Esophagus muscularis mucosa (tissue), 4 donors: ENCODE measurements around the gene KYAT1. TPM values are rescaled to one million over a fixed set of nuclear protein-coding genes. Genes with fewer than 3 reads are reported as not detected.
"Not testable (repeated sequence)": the region's sequence is repeated elsewhere in the genome, so short reads cannot be mapped to it uniquely, and the experiment has no call there.

Source experiments
- DNase-seq: peaks from one replicate; pipeline ENCODE4 v3.0.0-alpha.2; 2017; ENCODE audit errors: extremely low spot score
- H3K27ac ChIP-seq, 4 donors: fragments of 200-600 bp; sonication (generic); replicated peaks in 1 of 4; 1 replicate in 3 of 4; 2 replicates in 1 of 4; pipeline ENCODE4 v1.5.1; 2016 to 2019; ENCODE audit warnings: mild to moderate bottlenecking in 1 of 4
- H3K27me3 ChIP-seq, 4 donors: fragments of 200-600 bp; sonication (generic); one replicate each; pipeline versions ENCODE4 v1.5.1 to v1.6.0; 2016 to 2019
- H3K36me3 ChIP-seq, 4 donors: fragments of 200-600 bp; sonication (generic); one replicate each; pipeline ENCODE4 v1.5.1; 2016 to 2019
- H3K4me1 ChIP-seq, 4 donors: fragments of 200-600 bp; sonication (generic); one replicate each; pipeline ENCODE4 v1.5.1; 2016 to 2019
- H3K4me3 ChIP-seq, 4 donors: fragments of 200-600 bp; sonication (generic); 1 replicate in 2 of 4; 2 replicates in 2 of 4; pipeline ENCODE4 v1.5.1; 2016 to 2019; ENCODE audit warnings: mild to moderate bottlenecking in 4 of 4, moderate library complexity in 1 of 4
- H3K9me3 ChIP-seq, 4 donors: fragments of 200-600 bp; sonication (generic); 1 replicate in 3 of 4; 2 replicates in 1 of 4; pipeline ENCODE4 v1.5.1; 2016 to 2019
- CTCF ChIP-seq, 3 experiments: fragments of 200-600 bp in 2 of 3; fragments of 450-650 bp in 1 of 3; sonication (generic) in 2 of 3; IDR thresholded peaks; one replicate each; pipeline ENCODE4 v1.5.1; 2017 to 2019; ENCODE audit warnings: antibody characterized with exemption in 3 of 3, mild to moderate bottlenecking in 2 of 3, moderate library complexity in 1 of 3
- EP300 ChIP-seq: sonication (generic); formaldehyde crosslinking; IDR thresholded peaks from one replicate; pipeline ENCODE4 v1.6.1; 2017; ENCODE audit warnings: antibody characterized with exemption
- POLR2A ChIP-seq: fragments of 450-650 bp; IDR thresholded peaks from one replicate; pipeline ENCODE4 v1.6.1; 2017; ENCODE audit warnings: antibody characterized with exemption, moderate library complexity, mild to moderate bottlenecking, low read depth
- POLR2AphosphoS5 ChIP-seq, 2 donors: sonication (generic); formaldehyde crosslinking; IDR thresholded peaks; one replicate each; pipeline ENCODE4 v1.6.1; 2017; ENCODE audit warnings: antibody characterized with exemption in 2 of 2
- WGBS: methylation state at CpG from one replicate; pipeline ENCODE4 v1.1.5; 2018; 5-methylcytosine and 5-hydroxymethylcytosine counted together
- intact Hi-C: fragments of 100-400 bp; cut with DNase I; formaldehyde crosslinking; loops from one replicate; pipeline ENCODE4 v1.15.1; 2023
- total RNA-seq, 4 donors: library from RNA; depleted of rRNA; stranded (reverse); fragments of >200 nt; gene quantifications; one replicate each; pipeline versions ENCODE4 v1.1.0 to v1.2.1, GENCODE V29; 2016

Gene KYAT1
- total RNA-seq, 4 donors from 2014 or later = 4.3 to 8.4 (median 6.2) TPM

- no peak for DNase-seq
- Histone ChIP-seq H3K9me3 (no peaks in the 10 kb centered on the region), H3K4me1 (peaks cover 0 to 7% (median 4%) of the 10 kb centered on the region in 4 donors), H3K36me3 (no peaks in the 10 kb centered on the region), H3K27ac (no peak overlapping the region), H3K4me3 (no peak overlapping the region), H3K27me3 (no peaks in the 10 kb centered on the region)
- no peak for TF ChIP-seq CTCF (IDR thresholded peaks at IDR 0.05)
- no peak for TF ChIP-seq POLR2AphosphoS5 (IDR thresholded peaks at IDR 0.05)
- TF ChIP-seq POLR2A = no peak
- TF ChIP-seq EP300 = no peak
- 94% methylated on average over 4 of the region's 6 CpGs for WGBS
- intact Hi-C loops = no loop called here
These were observed 20.2 kb downstream of the KYAT1 start for GRCh38 chr9:128861501-128861900.

DNA sequence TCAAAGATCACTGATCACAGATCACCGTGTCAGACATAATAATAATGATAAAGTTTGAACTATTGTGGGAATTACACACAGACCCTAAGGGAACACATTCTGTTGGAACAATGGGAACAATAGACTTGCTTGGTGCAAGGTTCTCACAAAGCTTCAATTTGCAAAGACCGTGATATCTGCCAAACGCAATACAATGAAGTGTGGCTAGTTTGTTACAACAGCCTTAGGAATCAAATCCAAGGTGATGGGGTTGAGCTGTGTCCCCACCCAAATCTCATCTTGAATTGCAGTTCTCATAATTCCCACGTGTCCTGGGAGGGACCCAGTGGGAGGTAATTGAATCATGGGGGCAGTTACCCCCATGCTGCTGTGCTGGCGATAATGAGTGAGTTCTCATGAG, 20.8 kb downstream of the KYAT1 start:
- peaks cover 0 to 7% (median 4%) of the 10 kb centered on the region in 4 donors for H3K4me1 ChIP-seq
- H3K27me3 ChIP-seq = no peaks in the 10 kb centered on the region
- H3K36me3 ChIP-seq = no peaks in the 10 kb centered on the region
- no peak overlapping the region for H3K27ac ChIP-seq
- no peak for DNase-seq
- intact Hi-C loops = no loop called here
- H3K9me3 ChIP-seq = no peaks in the 10 kb centered on the region
- no peak overlapping the region for H3K4me3 ChIP-seq
- WGBS = 86% methylated on average over 5 of the region's 5 CpGs
- TF ChIP-seq POLR2A = no peak
- TF ChIP-seq EP300 = no peak
- no peak for TF ChIP-seq POLR2AphosphoS5 (IDR thresholded peaks at IDR 0.05)

- H3K4me3 ChIP-seq, H3K36me3 ChIP-seq, H3K4me1 ChIP-seq, H3K27ac ChIP-seq, H3K27me3 ChIP-seq, intact Hi-C loops, H3K9me3 ChIP-seq, DNase-seq: not testable (repeated sequence)
- 93% methylated on average over 7 of the region's 7 CpGs for WGBS
These were observed 23.3 kb downstream of the KYAT1 start for GRCh38 chr9:128858476-128858875.

DNA sequence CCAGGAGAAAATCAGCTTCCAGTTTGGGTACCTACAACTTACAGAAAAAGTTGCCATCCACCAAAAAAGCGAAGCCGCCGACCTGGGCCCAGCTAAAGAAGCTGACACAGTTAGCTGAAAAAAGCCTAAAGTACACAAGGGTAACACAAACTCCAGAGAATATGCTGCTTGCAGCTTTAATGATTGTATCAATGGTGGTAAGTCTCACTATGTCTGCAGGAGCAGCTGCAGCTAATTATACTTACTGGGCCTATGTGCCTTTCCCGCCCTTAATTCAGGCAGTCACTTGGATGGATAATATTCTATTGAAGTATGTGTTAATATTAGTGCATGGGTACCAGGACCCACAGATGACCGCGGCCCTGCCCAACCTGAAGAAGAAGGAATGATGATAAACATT, 27.3 kb downstream of the KYAT1 start:
- intact Hi-C loops, DNase-seq, H3K4me3 ChIP-seq, H3K9me3 ChIP-seq, H3K27ac ChIP-seq, H3K4me1 ChIP-seq, H3K36me3 ChIP-seq, H3K27me3 ChIP-seq: not testable (repeated sequence)
- WGBS = 87% methylated on average over 6 of the region's 6 CpGs

DNA sequence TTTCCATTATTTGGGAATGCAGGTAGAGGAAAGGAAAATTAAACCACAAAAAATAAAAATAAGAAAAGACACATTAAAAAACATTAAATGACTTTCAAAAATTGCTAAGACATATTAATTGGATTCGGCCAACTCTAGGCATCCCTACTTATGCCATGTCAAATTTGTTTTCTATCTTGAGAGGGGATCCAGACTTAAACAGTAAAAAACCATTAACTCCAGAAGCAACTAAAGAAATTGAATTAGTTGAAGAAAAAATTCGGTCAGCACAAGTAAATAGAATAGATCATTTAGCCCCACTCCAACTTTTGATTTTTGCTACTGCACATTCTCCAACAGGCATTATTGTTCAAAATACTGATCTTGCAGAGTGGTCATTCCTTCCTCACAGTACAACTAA, 29.1 kb downstream of the KYAT1 start:
- DNase-seq, H3K4me3 ChIP-seq, H3K36me3 ChIP-seq, H3K9me3 ChIP-seq, intact Hi-C loops, H3K27me3 ChIP-seq, H3K4me1 ChIP-seq, H3K27ac ChIP-seq: not testable (repeated sequence)
- WGBS = 77% methylated on average over 2 of the region's 2 CpGs

DNA sequence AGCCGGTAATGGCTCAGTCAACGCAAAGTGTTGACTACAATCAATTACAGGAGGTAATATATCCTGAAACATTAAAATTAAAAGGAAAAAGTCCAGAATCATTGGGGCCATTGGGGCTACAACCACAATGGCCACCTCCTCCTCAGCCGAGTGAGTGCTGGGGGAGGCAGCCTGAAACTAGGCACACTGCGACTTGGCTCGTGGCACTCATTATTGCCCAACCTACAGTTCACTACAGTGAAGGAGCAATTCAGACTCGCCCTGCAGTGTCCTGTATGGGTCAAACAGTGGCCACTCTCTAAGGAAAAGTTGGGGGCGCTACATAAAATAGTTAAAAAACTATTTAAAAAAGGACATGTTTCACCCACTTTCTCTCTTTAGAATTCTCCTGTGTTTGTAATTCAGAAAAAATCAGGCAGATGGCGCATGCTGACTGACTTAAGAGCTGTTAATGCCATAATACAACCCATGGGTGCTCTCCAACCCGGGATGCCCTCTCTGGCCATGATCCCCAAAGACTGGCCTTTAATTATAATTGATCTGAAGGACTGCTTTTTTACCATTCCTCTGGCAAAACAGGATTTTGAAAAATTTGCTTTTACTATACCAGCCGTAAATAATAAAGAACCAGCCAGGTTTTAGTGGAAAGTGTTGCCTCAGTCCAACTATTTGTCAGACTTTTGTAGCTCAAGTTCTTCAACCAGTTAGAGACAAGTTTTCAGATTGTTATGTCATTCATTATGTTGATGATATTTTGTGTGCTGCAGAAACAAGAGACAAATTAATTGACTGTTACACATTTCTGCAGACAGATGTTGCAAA, 29.8 kb downstream of the KYAT1 start:
- H3K4me3 ChIP-seq, intact Hi-C loops, H3K27ac ChIP-seq, H3K4me1 ChIP-seq, DNase-seq, H3K9me3 ChIP-seq, H3K27me3 ChIP-seq, H3K36me3 ChIP-seq: not testable (repeated sequence)
- TF ChIP-seq CTCF (IDR thresholded peaks at IDR 0.05) = peak; percentile 50 to 55 (median 54)
- WGBS = 77% methylated on average over 10 of the region's 10 CpGs

DNA sequence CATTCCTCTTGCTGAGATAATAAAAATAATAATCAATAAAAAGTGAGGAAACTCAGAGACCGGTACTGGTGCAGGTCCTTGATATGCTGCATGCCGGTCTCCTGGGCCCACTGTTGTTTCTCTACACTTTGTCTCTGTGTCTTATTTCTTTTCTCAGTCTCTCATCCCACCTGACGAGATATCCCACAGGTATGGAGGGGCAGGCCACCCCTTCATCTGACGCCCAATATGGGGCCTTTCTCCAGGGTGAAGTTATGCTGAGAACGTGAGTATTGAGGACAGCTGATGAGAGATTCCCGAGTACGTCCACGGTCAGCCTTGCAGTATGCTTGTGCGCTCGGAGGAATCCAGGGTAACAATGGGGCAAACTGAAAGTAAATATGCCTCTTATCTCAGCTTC, 30.7 kb downstream of the KYAT1 start:
- H3K4me1 ChIP-seq, H3K27me3 ChIP-seq, DNase-seq, H3K27ac ChIP-seq, H3K4me3 ChIP-seq, H3K9me3 ChIP-seq, intact Hi-C loops, H3K36me3 ChIP-seq: not testable (repeated sequence)
- WGBS = 97% methylated on average over 10 of the region's 10 CpGs
